SKM-1 treated with dmso at 0.1 percent for 144 hours (cell line): Measurements from ENCODE around the gene RWDD1.

ENCODE experiments used
- DNase-seq: peaks from one replicate; lab custom pipeline; 2025; ENCODE audit not compliant: unreplicated experiment; lab: John Stamatoyannopoulos, UW

Gene RWDD1

DNA sequence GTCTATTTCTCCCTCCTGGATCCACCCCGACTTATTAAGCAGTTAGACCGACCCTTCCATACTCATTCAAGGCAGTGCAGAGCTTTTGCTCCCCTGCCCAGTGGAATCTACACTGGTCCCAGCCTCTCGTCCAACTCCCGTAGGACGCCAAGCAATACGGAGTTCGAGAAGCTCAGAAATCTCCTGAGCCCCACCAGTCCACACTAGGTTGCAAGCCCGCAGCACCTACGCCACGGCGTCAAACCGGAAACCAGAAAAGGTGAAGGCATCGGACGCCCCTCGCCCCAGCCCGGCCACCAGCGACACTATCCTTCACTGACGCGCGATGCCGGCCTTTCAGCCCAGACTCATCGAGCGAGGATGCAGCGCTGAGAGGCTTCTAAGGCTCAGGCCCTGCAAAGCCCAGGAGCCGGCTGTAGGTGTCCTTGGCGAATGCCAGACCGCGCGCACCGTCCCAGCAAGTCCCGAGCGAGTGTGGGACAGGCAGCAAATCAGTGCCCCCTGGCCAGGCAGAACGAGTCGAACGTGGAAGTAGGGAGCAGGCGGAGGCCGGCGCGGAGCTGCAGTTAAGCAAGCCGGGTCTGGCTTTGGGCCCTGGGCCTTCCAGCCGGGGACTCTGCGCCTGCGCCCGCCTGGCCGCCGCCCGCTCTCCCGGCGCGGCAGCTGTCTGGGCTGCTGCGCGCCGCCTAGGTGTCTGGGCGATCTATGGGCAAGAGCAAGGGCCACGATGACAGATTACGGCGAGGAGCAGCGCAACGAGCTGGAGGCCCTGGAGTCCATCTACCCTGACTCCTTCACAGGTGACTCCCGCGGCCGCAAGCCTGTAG lies at the start of gene RWDD1:
TSS of gene RWDD1 (plus strand) at position 649 of the 827 bp plus-strand sequence. CDS start at position 728, 79 bp downstream.
- peak; percentile 99 for DNase-seq

DNA sequence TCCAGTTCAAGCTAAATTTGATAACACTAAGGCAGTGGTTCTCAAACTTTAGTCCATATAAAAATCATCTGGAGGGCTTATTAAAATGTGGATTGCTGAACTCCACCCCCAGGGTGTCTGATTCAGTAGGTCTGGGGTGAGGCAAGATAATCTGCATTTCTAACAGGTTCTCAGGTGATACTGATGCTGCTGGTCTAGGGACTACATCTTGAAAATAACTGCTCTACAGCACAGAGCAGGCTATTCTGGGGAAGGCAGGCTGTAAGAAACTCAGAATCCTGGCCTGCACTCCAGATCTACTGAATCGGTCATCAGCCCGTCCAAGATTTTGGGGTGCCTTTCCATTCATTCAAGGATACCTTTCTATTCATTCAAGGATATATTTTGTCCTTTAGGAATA lies 48.4 kb upstream of the RWDD1 start:
- no peak for DNase-seq

DNA sequence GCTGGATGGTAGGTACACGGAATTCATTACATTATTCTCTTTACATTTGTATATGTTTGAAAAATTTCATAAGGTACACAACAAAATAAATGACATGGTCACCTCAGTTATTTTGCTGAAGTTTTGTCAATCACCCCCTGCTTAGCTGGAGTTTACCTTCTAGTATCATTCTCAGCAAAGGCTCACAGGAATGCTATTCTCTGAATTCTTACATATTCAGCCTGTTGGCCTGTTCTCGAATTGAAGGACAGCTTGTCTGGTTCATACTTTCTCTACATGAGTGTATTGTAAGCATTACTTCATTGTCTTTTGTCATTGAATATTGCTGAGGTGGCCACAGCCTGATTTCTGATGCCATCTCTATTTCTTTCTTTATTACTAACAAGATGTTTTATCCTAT lies 47.1 kb upstream of the RWDD1 start:
- DNase-seq = no peak

- DNase-seq = no peak
Observed at GRCh38 chr6:116528133-116528532, 43.2 kb upstream of the RWDD1 start.

GRCh38 chr6:116528780-116529179 lies 42.5 kb upstream of the RWDD1 start:
- no peak for DNase-seq

GRCh38 chr6:116529466-116530290 lies 41.6 kb upstream of the RWDD1 start:
- DNase-seq = no peak

- no peak for DNase-seq
Observed at GRCh38 chr6:116530436-116530835, 40.9 kb upstream of the RWDD1 start.

GRCh38 chr6:116531675-116532570 lies 39.4 kb upstream of the RWDD1 start:
- DNase-seq = peak; percentile 79

DNA sequence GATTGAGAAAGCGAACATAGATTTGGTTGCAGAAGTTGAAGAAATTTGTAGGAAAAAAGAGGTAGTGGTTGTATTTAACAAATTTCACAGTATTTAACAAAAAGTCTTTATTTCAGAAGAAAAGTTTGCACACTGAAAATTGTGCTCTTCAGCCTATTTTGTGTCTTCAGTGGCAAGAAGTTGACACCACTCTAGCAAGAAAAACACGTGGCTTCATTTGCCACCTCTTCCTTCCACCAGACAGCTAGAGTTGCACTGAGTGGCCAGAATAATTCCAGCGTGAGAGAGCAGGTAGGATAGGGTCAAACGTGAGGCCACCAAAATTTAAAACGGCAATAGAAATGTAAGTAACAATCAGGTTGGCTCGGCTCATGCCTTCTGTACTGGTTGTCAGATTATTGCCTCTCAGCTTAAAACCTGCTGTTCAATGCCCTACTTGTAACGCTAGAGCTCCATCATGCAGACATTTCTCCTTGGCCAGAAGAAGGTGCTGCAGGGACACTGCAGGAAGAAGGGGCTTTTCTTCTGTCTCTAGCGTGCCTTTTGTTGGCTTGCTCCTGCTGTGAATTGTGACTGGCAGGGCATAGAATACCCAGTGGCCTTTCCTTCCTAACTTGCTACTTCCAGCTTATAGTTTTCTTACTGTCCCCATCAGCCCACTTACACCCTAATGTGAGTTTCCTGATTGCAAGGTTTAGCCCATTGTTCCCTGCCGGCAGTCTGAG lies 37.9 kb upstream of the RWDD1 start:
- no peak for DNase-seq

DNA sequence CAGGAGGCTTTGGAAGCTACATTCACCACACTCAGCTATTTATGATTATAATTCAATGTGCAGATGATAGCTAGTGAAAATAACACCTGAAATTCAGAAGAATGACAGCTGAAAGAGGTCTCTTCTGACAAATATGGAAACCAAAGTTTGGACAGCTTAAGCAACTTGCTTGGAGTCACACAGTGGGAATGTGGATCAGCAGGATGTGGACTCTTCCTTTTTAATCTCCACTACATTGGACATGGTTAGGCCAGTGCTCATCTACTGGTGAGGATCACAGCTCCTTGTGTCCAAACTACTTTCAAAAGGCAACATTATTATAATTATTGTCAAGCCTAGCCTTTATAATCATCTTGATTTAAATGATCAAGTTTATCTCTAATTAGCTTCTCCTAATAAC lies 36.2 kb upstream of the RWDD1 start:
- DNase-seq = no peak

- DNase-seq = peak; percentile 62
Observed at GRCh38 chr6:116536216-116536621, 35.1 kb upstream of the RWDD1 start.

DNA sequence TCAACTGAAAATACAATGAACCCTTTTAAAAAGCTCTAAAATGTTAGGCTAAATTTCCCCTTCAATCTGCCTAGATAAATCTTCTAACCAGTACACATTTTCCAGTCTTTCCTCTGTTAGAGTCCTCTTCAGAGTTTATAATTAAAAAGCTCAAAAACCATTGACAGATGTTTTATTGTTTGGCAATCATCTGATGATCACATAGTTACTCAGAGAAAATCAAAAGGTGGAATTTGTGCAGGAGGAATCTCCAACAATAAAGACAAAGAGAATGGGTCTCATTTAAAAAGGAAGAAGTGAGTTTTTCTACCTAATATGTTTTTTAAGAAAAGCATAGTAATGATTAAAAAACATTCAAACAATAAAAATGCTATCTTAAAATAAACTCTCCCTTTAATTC lies 28.9 kb upstream of the RWDD1 start:
- no peak for DNase-seq

DNA sequence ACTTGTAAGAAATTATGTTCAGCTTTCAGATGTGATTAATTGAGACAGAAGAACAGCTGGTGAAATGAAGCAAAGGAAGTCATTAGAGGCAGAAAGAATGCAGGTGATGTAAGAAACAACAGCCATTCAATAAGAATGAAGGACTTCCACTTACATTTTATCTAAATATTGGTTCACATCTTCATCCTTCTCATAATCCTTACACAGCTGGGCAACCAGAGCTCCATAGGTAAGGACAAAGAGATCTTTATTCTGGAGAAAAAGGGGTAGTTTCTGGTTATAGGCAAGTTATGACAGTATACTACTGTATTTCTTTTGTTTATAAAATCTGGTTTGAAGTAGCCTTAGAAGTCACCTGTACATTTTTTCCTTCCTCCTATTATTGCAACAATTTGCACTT lies 28.2 kb upstream of the RWDD1 start:
- no peak for DNase-seq

- DNase-seq = no peak
Observed at GRCh38 chr6:116545651-116546050, 25.7 kb upstream of the RWDD1 start, which contains the start of gene TRAPPC3L. TSS of gene TRAPPC3L (minus strand) at chr6:116545684. CDS start at chr6:116545514, 170 bp downstream.

GRCh38 chr6:116547358-116547757 lies 23.9 kb upstream of the RWDD1 start:
- no peak for DNase-seq

GRCh38 chr6:116550796-116551195 lies 20.5 kb upstream of the RWDD1 start:
- no peak for DNase-seq

DNA sequence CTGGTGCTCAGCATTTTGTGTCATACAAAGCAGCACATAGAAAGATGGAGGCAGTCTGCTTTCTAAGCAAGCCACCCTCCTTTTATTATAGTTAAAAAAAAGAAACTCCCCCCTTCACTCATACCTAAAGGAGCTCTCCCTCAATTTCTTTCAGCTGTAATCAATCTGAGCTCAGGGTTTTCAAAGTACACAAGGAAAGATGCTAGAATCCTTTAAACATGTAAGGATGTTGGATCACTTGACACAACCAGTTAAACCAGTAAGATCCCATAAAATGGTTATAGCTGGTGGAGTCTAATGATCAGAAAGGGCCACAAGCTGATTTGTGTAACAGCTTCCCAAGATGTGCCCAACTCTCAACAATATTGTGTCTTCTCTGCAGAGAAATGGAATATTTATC lies 17.9 kb upstream of the RWDD1 start, which contains the start of gene CALHM4:
TSS of gene CALHM4 (plus strand) at position 301 of the 400 bp plus-strand sequence. CDS start at position 344, 43 bp downstream.
- DNase-seq = no peak

GRCh38 chr6:116556065-116556464 lies 15.2 kb upstream of the RWDD1 start:
- DNase-seq = no peak

- DNase-seq = no peak
Observed at GRCh38 chr6:116556814-116557415, 14.4 kb upstream of the RWDD1 start.

DNA sequence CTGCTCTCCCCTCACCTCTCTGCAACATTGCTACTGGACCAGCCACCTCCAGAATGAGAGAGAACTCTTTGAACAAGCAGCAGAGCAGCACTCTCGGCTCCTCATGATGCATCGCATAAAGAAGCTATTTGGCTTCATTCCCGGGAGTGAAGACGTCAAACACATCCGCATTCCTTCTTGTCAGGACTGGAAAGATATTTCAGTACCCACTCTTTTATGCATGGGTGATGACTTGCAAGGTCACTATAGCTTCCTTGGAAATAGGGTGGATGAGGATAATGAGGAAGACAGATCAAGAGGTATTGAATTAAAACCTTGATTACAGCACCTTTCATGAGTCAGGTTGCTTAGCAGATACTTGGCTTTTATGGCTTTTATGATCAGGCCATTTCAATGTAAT lies 13.4 kb upstream of the RWDD1 start:
- no peak for DNase-seq
